ENCODE results near the gene F7.

The F7 gene

DNA sequence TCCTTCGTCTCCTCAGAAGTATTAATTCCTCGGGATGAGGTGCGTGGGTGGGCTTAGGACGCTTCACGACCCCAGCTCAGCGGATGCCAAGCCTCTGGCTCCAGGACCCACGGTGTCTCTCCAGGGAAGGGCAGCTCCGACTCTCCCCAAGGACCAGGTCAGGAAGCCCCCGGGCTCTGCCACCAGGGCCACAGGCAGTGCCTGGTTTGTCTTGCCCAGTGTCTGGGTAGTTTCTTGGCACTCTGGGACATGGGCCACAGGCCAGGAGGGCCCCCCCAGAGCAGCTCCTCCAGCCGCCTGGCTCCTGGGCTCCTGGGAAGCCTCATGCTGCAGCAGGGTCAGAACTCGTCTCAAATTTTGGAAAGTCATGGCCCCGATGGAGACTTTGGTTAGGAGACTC lies 55.4 kb downstream of the F7 start:
- TF ChIP-seq, protein P1, sequence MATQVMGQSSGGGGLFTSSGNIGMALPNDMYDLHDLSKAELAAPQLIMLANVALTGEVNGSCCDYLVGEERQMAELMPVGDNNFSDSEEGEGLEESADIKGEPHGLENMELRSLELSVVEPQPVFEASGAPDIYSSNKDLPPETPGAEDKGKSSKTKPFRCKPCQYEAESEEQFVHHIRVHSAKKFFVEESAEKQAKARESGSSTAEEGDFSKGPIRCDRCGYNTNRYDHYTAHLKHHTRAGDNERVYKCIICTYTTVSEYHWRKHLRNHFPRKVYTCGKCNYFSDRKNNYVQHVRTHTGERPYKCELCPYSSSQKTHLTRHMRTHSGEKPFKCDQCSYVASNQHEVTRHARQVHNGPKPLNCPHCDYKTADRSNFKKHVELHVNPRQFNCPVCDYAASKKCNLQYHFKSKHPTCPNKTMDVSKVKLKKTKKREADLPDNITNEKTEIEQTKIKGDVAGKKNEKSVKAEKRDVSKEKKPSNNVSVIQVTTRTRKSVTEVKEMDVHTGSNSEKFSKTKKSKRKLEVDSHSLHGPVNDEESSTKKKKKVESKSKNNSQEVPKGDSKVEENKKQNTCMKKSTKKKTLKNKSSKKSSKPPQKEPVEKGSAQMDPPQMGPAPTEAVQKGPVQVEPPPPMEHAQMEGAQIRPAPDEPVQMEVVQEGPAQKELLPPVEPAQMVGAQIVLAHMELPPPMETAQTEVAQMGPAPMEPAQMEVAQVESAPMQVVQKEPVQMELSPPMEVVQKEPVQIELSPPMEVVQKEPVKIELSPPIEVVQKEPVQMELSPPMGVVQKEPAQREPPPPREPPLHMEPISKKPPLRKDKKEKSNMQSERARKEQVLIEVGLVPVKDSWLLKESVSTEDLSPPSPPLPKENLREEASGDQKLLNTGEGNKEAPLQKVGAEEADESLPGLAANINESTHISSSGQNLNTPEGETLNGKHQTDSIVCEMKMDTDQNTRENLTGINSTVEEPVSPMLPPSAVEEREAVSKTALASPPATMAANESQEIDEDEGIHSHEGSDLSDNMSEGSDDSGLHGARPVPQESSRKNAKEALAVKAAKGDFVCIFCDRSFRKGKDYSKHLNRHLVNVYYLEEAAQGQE (IDR thresholded peaks at IDR 0.05; ENCODE audit: low read depth) = no peak
- no peak for TF ChIP-seq RAD21 (IDR thresholded peaks at IDR 0.05; ENCODE audit: low read depth)
- TF ChIP-seq CREB1 (IDR thresholded peaks at IDR 0.05; ENCODE audit: low read depth) = no peak
- no peak for TF ChIP-seq ZBTB7A (IDR thresholded peaks at IDR 0.05; ENCODE audit: low read depth)
- no peak for TF ChIP-seq EGR1 (IDR thresholded peaks at IDR 0.05)
- TF ChIP-seq NFIC (IDR thresholded peaks at IDR 0.05) = no peak
- no peak for TF ChIP-seq TCF12 (IDR thresholded peaks at IDR 0.05; ENCODE audit: low read depth)
- no peak for TF ChIP-seq CEBPB (IDR thresholded peaks at IDR 0.05)
- no peak for TF ChIP-seq YY1 (IDR thresholded peaks at IDR 0.05; ENCODE audit: low read depth)
- TF ChIP-seq, protein P2, sequence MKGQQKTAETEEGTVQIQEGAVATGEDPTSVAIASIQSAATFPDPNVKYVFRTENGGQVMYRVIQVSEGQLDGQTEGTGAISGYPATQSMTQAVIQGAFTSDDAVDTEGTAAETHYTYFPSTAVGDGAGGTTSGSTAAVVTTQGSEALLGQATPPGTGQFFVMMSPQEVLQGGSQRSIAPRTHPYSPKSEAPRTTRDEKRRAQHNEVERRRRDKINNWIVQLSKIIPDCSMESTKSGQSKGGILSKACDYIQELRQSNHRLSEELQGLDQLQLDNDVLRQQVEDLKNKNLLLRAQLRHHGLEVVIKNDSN (IDR thresholded peaks at IDR 0.05) = no peak
- TF ChIP-seq FOXM1 (IDR thresholded peaks at IDR 0.05; ENCODE audit: borderline replicate concordance, low read depth) = no peak
- TF ChIP-seq, protein P3, sequence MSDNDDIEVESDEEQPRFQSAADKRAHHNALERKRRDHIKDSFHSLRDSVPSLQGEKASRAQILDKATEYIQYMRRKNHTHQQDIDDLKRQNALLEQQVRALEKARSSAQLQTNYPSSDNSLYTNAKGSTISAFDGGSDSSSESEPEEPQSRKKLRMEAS (IDR thresholded peaks at IDR 0.05) = no peak
- TF ChIP-seq TAF1 (IDR thresholded peaks at IDR 0.05; ENCODE audit: low read depth) = no peak
- TF ChIP-seq TEAD4 (IDR thresholded peaks at IDR 0.05) = no peak
- TF ChIP-seq EP300 (IDR thresholded peaks at IDR 0.05; ENCODE audit: borderline replicate concordance) = no peak

DNA sequence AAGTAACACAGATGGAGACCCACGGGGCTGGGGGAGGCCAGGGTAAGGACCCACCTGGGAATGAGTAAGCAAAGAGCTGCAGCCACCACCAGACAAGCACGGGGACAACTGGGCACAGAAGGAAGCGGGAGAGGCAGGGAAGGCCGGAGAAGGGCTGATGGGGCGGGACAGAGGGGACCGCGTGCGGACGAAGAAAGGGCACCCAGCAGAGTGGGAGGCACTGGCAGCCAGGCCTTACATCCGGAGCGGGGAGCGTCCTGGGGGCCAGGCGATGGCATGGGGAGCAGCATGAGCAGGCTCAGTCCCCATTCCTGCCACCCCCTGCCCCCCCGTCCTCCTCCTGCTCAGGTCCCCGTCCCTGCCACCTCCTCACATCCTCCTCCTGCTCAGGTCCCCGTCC lies 55.8 kb downstream of the F7 start:
- TF ChIP-seq, protein P2 (IDR thresholded peaks at IDR 0.05) = no peak
- TF ChIP-seq, protein P3 (IDR thresholded peaks at IDR 0.05) = peak; percentile 60
- TF ChIP-seq YY1 (IDR thresholded peaks at IDR 0.05; ENCODE audit: low read depth) = no peak

DNA sequence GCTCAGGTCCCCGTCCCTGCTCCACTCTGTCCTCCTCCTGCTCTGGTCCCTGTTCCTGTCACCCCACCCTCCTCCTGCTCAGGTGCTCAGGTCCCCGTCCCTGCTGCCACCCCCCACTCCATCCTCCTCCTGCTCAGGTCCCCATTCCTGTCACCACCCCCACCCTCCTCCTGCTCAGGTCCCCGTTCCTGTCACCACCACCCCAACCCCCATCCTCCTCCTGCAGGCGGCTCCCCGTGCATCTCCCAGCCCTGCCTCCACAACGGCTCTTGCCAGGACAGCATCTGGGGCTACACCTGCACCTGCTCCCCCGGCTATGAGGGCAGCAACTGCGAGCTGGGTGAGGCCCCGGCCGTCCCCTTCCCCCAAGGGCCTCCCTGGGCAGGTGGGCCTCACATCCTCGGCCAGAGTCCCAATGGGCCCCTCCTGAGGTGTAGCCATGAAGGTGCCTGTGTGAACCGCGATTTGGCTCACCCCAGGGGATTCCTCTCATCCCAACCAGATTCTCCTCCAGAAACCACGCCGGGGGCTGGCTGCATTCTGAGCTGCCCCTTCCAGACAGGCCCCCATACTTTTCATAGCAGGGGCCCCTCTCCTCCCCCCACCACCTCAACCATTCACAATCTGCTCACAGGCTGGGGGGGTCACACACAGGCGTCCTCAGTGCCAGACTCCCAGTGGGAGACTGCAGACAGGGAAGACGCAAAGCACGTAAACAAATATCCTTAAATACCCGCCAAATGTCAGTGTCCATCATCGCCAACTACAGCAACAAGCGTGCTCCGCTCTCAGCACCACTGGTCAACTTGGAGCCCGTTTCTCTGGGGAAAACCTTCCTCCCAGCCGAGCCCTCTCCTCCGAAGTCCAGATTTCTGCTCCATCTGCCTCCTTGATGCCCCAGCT lies 57.4 kb downstream of the F7 start:
- TF ChIP-seq FOXM1 (IDR thresholded peaks at IDR 0.05; ENCODE audit: borderline replicate concordance, low read depth) (no peak), TCF12 (IDR thresholded peaks at IDR 0.05; ENCODE audit: low read depth) (no peak), TEAD4 (IDR thresholded peaks at IDR 0.05) (no peak), EGR1 (IDR thresholded peaks at IDR 0.05) (no peak), RAD21 (IDR thresholded peaks at IDR 0.05; ENCODE audit: low read depth) (no peak), NFIC (IDR thresholded peaks at IDR 0.05) (no peak), TAF1 (IDR thresholded peaks at IDR 0.05; ENCODE audit: low read depth) (no peak), YY1 (IDR thresholded peaks at IDR 0.05; ENCODE audit: low read depth) (no peak), EP300 (IDR thresholded peaks at IDR 0.05; ENCODE audit: borderline replicate concordance) (no peak), CEBPB (IDR thresholded peaks at IDR 0.05) (no peak), ZBTB7A (IDR thresholded peaks at IDR 0.05; ENCODE audit: low read depth) (no peak), CREB1 (IDR thresholded peaks at IDR 0.05; ENCODE audit: low read depth) (no peak)
- TF ChIP-seq, protein P2 (IDR thresholded peaks at IDR 0.05) = no peak
- TF ChIP-seq, protein P1 (IDR thresholded peaks at IDR 0.05; ENCODE audit: low read depth) = no peak
- TF ChIP-seq, protein P3 (IDR thresholded peaks at IDR 0.05) = no peak

DNA sequence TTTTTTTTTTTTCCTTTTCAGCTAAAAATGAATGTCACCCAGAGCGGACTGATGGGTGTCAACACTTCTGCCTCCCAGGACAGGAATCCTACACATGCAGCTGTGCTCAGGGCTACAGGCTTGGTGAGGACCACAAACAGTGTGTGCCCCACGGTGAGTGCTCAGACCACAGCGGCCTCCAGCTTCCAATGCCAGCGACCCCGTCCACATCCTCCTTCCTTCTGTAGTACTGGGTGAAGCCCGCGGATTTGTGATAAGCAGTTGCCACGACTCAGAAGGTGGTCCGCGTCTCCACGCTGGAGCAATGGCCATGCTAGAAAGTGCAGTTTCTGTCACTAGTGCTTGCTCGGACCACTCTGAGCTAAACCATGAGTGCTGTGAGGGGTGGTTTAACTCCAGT lies 58.9 kb downstream of the F7 start:
- TF ChIP-seq NFIC (IDR thresholded peaks at IDR 0.05) (no peak), CREB1 (IDR thresholded peaks at IDR 0.05; ENCODE audit: low read depth) (no peak), ZBTB7A (IDR thresholded peaks at IDR 0.05; ENCODE audit: low read depth) (no peak), TAF1 (IDR thresholded peaks at IDR 0.05; ENCODE audit: low read depth) (no peak), TEAD4 (IDR thresholded peaks at IDR 0.05) (no peak), RAD21 (IDR thresholded peaks at IDR 0.05; ENCODE audit: low read depth) (no peak), EGR1 (IDR thresholded peaks at IDR 0.05) (no peak), TCF12 (IDR thresholded peaks at IDR 0.05; ENCODE audit: low read depth) (no peak), FOXM1 (IDR thresholded peaks at IDR 0.05; ENCODE audit: borderline replicate concordance, low read depth) (no peak), EP300 (IDR thresholded peaks at IDR 0.05; ENCODE audit: borderline replicate concordance) (no peak), YY1 (IDR thresholded peaks at IDR 0.05; ENCODE audit: low read depth) (no peak)
- TF ChIP-seq, protein P3 (IDR thresholded peaks at IDR 0.05) = no peak
- TF ChIP-seq, protein P2 (IDR thresholded peaks at IDR 0.05) = no peak

Data from Ishikawa (cell line).